ENCODE data around the gene ZNF385C.
A peak's percentile ranks its signal among the peaks of the same experiment; 100 is the strongest.

The ZNF385C gene

DNA sequence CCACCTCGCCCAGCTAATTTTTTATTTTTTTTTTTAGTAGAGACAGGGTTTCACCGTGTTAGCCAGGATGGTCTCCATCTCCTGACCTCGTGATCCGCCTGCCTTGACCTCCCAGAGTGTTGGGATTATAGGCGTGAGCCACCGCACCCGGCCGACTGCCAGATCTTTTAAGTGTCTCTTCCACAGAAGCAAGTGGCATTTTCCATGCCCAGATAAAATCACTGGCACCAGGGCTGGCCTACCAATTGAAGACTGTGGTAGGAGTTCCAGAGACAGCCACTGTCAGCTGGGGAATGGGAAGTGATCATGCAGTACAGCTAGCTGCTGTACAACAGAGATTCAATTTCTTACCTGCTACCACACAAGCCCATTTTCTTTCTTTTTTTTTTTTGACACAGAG lies 113.8 kb downstream of the ZNF385C start:
- DNase-seq (ENCODE audit: low read depth) = no peak
- no peak overlapping the region for H3K4me3 ChIP-seq (ENCODE audit: low read depth, low read length)
- TF ChIP-seq, protein P1, sequence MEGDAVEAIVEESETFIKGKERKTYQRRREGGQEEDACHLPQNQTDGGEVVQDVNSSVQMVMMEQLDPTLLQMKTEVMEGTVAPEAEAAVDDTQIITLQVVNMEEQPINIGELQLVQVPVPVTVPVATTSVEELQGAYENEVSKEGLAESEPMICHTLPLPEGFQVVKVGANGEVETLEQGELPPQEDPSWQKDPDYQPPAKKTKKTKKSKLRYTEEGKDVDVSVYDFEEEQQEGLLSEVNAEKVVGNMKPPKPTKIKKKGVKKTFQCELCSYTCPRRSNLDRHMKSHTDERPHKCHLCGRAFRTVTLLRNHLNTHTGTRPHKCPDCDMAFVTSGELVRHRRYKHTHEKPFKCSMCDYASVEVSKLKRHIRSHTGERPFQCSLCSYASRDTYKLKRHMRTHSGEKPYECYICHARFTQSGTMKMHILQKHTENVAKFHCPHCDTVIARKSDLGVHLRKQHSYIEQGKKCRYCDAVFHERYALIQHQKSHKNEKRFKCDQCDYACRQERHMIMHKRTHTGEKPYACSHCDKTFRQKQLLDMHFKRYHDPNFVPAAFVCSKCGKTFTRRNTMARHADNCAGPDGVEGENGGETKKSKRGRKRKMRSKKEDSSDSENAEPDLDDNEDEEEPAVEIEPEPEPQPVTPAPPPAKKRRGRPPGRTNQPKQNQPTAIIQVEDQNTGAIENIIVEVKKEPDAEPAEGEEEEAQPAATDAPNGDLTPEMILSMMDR (IDR thresholded peaks at IDR 0.05; ENCODE audit: control insufficient read depth, extremely low read depth, insufficient read depth) = no peak

DNA sequence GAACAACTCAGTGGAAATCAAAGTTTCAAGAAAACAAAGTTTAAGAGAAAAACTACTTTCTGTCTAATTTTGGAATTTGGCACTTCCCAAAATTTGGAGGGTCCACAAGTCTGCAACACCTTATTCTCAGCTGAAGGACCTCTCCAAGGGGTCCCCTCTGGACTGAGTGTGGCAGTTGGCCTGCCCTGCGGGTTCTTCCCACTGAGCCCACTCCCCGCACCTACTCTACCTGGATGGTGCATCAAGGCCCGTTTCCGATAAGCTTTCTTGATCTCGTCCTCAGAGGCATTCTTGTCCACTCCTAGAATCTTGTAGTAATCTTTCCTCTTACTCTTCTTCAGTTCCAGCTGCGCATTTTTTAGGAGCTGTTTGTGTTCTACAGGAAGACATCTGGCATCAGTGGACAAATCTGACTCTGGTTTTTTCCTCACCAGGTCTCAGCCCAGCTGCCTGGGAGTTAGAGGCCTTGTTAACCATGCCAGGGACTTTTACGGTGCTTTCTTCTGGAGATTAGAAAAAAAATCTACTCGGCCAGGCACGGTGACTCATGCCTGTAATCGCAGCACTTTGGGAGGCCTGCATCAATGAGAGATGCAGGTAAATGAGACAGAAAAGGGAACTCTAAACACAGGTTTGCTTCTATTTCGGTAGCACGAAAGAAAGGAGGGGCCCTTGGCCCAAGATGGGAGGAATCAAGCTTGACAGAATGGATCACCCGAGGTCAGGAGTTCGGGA lies 116.1 kb downstream of the ZNF385C start:
- no peak for DNase-seq (ENCODE audit: low read depth)
- TF ChIP-seq, protein P1 (IDR thresholded peaks at IDR 0.05; ENCODE audit: control insufficient read depth, extremely low read depth, insufficient read depth) = no peak
- H3K4me3 ChIP-seq (ENCODE audit: low read depth, low read length) = no peak overlapping the region

- peak; percentile 79 for DNase-seq (ENCODE audit: low read depth)
- TF ChIP-seq, protein P1 (IDR thresholded peaks at IDR 0.05; ENCODE audit: control insufficient read depth, extremely low read depth, insufficient read depth) = no peak
- H3K4me3 ChIP-seq (ENCODE audit: low read depth, low read length) = no peak overlapping the region
Observed at GRCh38 chr17:41977991-41978390, 120.3 kb downstream of the ZNF385C start.

DNA sequence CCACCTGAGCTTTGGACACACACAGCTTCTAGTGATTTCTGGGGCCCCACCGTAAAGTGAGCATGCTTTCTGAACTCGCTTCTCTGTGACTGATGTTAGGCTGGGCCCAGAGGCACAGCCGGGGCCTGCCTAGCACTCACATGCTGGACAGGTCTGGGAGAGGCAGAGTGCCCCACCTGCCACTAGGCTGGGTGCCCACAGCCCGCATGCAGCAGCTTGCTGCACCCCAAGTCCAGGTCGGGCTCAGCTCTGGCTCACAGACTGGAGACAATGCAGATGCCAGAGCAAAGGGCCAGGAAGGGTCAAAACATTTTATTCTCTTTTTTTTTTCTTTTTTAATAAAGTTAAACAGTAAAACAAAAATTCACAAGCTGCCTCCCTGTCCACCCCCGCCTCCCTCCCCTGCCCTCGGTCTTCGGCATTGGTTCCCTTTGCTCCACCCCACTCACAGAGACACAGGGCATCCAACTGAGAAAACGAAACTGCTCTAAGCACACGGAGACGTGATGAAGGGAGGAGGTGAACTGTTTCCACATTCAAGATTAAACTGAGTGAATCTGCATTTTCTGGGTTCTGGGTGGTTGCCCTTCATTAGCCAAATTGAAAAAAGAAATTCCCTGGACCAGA lies 122.0 kb downstream of the ZNF385C start:
- TF ChIP-seq, protein P1 (IDR thresholded peaks at IDR 0.05; ENCODE audit: control insufficient read depth, extremely low read depth, insufficient read depth) = no peak
- no peak for DNase-seq (ENCODE audit: low read depth)
- no peak overlapping the region for H3K4me3 ChIP-seq (ENCODE audit: low read depth, low read length)

Data from LNCaP clone FGC (cell line).